Stimulated activated memory B cell treated with anti-CD40 and anti-IgM and Interleukin-4, amounts not matched to agents 10 μg/mL and 1 μg/mL and 100 μg/mL, for 72 hours (primary cell): ENCODE data around the gene ATG9B.
"Not testable (repeated sequence)": the region's sequence is repeated elsewhere in the genome, so short reads cannot be mapped to it uniquely, and the experiment has no call there.

Source experiments
- ATAC-seq: fragments of 150-1000 bp; cut with Tn5 transposase; 2 replicates; pipeline ENCODE4 v1.10.0; 2021
- H3K27ac Mint-ChIP-seq: one replicate; pipeline ENCODE4 v1.8.0; 2022; ENCODE audit warnings: mild to moderate bottlenecking, mixed read lengths
- H3K27me3 Mint-ChIP-seq: one replicate; pipeline ENCODE4 v1.8.0; 2022; ENCODE audit warnings: mixed read lengths
- H3K36me3 Mint-ChIP-seq: one replicate; pipeline ENCODE4 v1.8.0; 2022; ENCODE audit warnings: mixed read lengths
- H3K4me1 Mint-ChIP-seq: one replicate; pipeline ENCODE4 v1.8.0; 2022; ENCODE audit warnings: mixed read lengths
- H3K4me3 Mint-ChIP-seq: one replicate; pipeline ENCODE4 v1.8.0; 2022; ENCODE audit warnings: mild to moderate bottlenecking, moderate library complexity, mixed read lengths
- H3K9me3 Mint-ChIP-seq: one replicate; pipeline ENCODE4 v1.8.0; 2022; ENCODE audit warnings: mixed read lengths

ATG9B gene

GRCh38 chr7:151047976-151048815 is 23.9 kb upstream of the ATG9B start, which contains the start of gene ASIC3:
Gene ASIC3 (plus strand): TSS chr7:151048531. CDS start chr7:151048886, 355 bp downstream.
- Mint-ChIP-seq H3K27me3 (peaks cover 27% of the 10 kb centered on the region), H3K4me3 (no peak within 1 kb of the TSS), H3K27ac (no peak within 1 kb of the TSS), H3K9me3 (no peaks in the 10 kb centered on the region), H3K36me3 (peaks cover 15% of the 10 kb centered on the region), H3K4me1 (peaks cover 10% of the 10 kb centered on the region)
- no peak for ATAC-seq

- H3K27me3 Mint-ChIP-seq, result peaks cover 15% of the 10 kb centered on the region
- peaks cover 10% of the 10 kb centered on the region for H3K4me1 Mint-ChIP-seq
- ATAC-seq, result no peak
- H3K9me3 Mint-ChIP-seq, result no peaks in the 10 kb centered on the region
- no peak overlapping the region for H3K4me3 Mint-ChIP-seq
- H3K36me3 Mint-ChIP-seq, result peaks cover 8% of the 10 kb centered on the region
- H3K27ac Mint-ChIP-seq, result no peak overlapping the region
Measured at GRCh38 chr7:151046603-151047573, 22.6 kb upstream of the ATG9B start.

- Mint-ChIP-seq H3K27ac (no peak overlapping the region), H3K4me1 (peaks cover 5% of the 10 kb centered on the region)
Measured at GRCh38 chr7:151045967-151046366, 21.7 kb upstream of the ATG9B start.

GRCh38 chr7:151045262-151045661 is 21.0 kb upstream of the ATG9B start:
- H3K9me3 Mint-ChIP-seq, result no peaks in the 10 kb centered on the region
- ATAC-seq, result no peak
- H3K4me3 Mint-ChIP-seq, result no peak overlapping the region
- peaks cover 13% of the 10 kb centered on the region for H3K36me3 Mint-ChIP-seq
- H3K4me1 Mint-ChIP-seq, result peaks cover 6% of the 10 kb centered on the region
- peaks cover 7% of the 10 kb centered on the region for H3K27me3 Mint-ChIP-seq
- H3K27ac Mint-ChIP-seq, result no peak overlapping the region

More at GRCh38 chr7:151045967-151046366, 21.7 kb upstream of the ATG9B start:
- ATAC-seq, result no peak
- H3K9me3 Mint-ChIP-seq, result no peaks in the 10 kb centered on the region
- H3K27me3 Mint-ChIP-seq, result peaks cover 11% of the 10 kb centered on the region
- H3K4me3 Mint-ChIP-seq, result no peak overlapping the region
- H3K36me3 Mint-ChIP-seq, result peaks cover 13% of the 10 kb centered on the region

GRCh38 chr7:151043959-151044358 is 19.7 kb upstream of the ATG9B start:
- Mint-ChIP-seq H3K27ac (no peak overlapping the region), H3K4me3 (no peak overlapping the region), H3K36me3 (peaks cover 13% of the 10 kb centered on the region), H3K4me1 (peaks cover 19% of the 10 kb centered on the region), H3K9me3 (no peaks in the 10 kb centered on the region), H3K27me3 (no peaks in the 10 kb centered on the region)
- ATAC-seq, result no peak

GRCh38 chr7:151043449-151043848 is 19.2 kb upstream of the ATG9B start:
- peaks cover 18% of the 10 kb centered on the region for H3K4me1 Mint-ChIP-seq
- not testable (repeated sequence) for H3K27me3 Mint-ChIP-seq, H3K9me3 Mint-ChIP-seq, H3K27ac Mint-ChIP-seq, H3K4me3 Mint-ChIP-seq, ATAC-seq
- peaks cover 13% of the 10 kb centered on the region for H3K36me3 Mint-ChIP-seq

- H3K4me1 Mint-ChIP-seq, result peaks cover 17% of the 10 kb centered on the region
- no peaks in the 10 kb centered on the region for H3K27me3 Mint-ChIP-seq
- peaks cover 24% of the 10 kb centered on the region for H3K36me3 Mint-ChIP-seq
- H3K27ac Mint-ChIP-seq, result no peak overlapping the region
- no peak overlapping the region for H3K4me3 Mint-ChIP-seq
- ATAC-seq, result no peak
- H3K9me3 Mint-ChIP-seq, result no peaks in the 10 kb centered on the region
Measured at GRCh38 chr7:151040616-151041375, 16.5 kb upstream of the ATG9B start.

GRCh38 chr7:151039850-151040548 is 15.7 kb upstream of the ATG9B start:
- H3K4me3 Mint-ChIP-seq, result no peak overlapping the region
- no peak for ATAC-seq
- peaks cover 17% of the 10 kb centered on the region for H3K4me1 Mint-ChIP-seq
- peaks cover 27% of the 10 kb centered on the region for H3K36me3 Mint-ChIP-seq
- peak overlapping the region; percentile 69 for H3K27ac Mint-ChIP-seq
- H3K9me3 Mint-ChIP-seq, result no peaks in the 10 kb centered on the region
- H3K27me3 Mint-ChIP-seq, result no peaks in the 10 kb centered on the region

GRCh38 chr7:151038951-151039849 is 14.9 kb upstream of the ATG9B start:
- H3K27ac Mint-ChIP-seq, result peak overlapping the region; percentile 69
- H3K27me3 Mint-ChIP-seq, result no peaks in the 10 kb centered on the region
- no peaks in the 10 kb centered on the region for H3K9me3 Mint-ChIP-seq
- no peak overlapping the region for H3K4me3 Mint-ChIP-seq
- peaks cover 17% of the 10 kb centered on the region for H3K4me1 Mint-ChIP-seq
- H3K36me3 Mint-ChIP-seq, result peaks cover 27% of the 10 kb centered on the region
- peak; percentile 86 for ATAC-seq

- no peaks in the 10 kb centered on the region for H3K27me3 Mint-ChIP-seq
- ATAC-seq, result no peak
- H3K4me3 Mint-ChIP-seq, result no peak overlapping the region
- peaks cover 25% of the 10 kb centered on the region for H3K36me3 Mint-ChIP-seq
- no peak overlapping the region for H3K27ac Mint-ChIP-seq
- H3K4me1 Mint-ChIP-seq, result peaks cover 17% of the 10 kb centered on the region
- no peaks in the 10 kb centered on the region for H3K9me3 Mint-ChIP-seq
Measured at GRCh38 chr7:151035902-151036301, 11.6 kb upstream of the ATG9B start.

GRCh38 chr7:151035026-151035717 is 10.9 kb upstream of the ATG9B start:
- ATAC-seq, result no peak
- Mint-ChIP-seq H3K4me3 (no peak overlapping the region), H3K27me3 (no peaks in the 10 kb centered on the region), H3K4me1 (peaks cover 15% of the 10 kb centered on the region), H3K27ac (no peak overlapping the region), H3K36me3 (peaks cover 25% of the 10 kb centered on the region), H3K9me3 (no peaks in the 10 kb centered on the region)

- no peak overlapping the region for H3K27ac Mint-ChIP-seq
- H3K4me3 Mint-ChIP-seq, result no peak overlapping the region
- H3K9me3 Mint-ChIP-seq, result no peaks in the 10 kb centered on the region
- no peaks in the 10 kb centered on the region for H3K27me3 Mint-ChIP-seq
- no peak for ATAC-seq
- H3K4me1 Mint-ChIP-seq, result peaks cover 14% of the 10 kb centered on the region
- H3K36me3 Mint-ChIP-seq, result peaks cover 25% of the 10 kb centered on the region
Measured at GRCh38 chr7:151034312-151035025, 10.2 kb upstream of the ATG9B start.

GRCh38 chr7:151033864-151034249 is 9.6 kb upstream of the ATG9B start:
- H3K27ac Mint-ChIP-seq, result no peak overlapping the region

More at GRCh38 chr7:151033864-151034249, 9.6 kb upstream of the ATG9B start:
- Mint-ChIP-seq H3K9me3 (no peaks in the 10 kb centered on the region), H3K4me1 (peaks cover 13% of the 10 kb centered on the region), H3K27me3 (no peaks in the 10 kb centered on the region), H3K36me3 (peaks cover 25% of the 10 kb centered on the region), H3K4me3 (no peak overlapping the region)
- no peak for ATAC-seq
